LNCAP (cell line): ENCODE results near the gene CENPB.

ENCODE experiments used
- TF ChIP-seq, protein P1 (sequence below): fragments of 450-650 bp; IDR thresholded peaks from 2 replicates; pipeline ENCODE4 v1.5.1; 2017; ENCODE audit warnings: mild to moderate bottlenecking

CENPB gene

DNA sequence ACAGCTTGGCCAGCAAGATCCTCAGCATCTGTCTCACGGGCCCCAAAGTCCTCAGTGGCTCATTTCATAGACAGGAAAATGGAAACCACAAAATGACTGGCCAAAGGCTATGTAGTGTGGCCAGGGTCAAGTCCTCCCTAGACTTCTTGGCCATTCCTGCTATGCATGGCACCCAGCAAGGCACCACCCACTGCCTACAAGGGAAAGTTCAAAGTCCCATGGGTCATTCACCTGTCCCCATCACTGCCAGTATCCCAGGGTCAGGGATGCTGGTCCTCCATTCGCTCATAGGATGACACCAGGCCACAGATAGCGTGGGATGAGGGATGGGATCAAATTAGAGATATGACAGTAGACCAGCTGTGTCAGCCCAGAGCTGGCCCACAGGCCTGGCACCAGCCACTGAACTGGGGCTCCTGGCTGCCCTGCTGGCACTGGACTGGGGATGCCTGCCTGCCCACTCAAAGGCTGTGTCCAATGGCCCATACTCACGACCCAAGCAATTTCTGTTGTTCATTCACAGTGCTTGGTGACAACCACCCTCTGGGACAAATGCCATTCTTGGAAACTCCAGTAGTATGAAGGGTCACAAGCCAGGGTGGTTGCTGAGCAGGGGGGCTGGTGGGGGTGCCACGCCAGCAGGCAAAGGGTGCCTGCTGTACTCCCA lies 30.6 kb downstream of the CENPB start:
- TF ChIP-seq, protein P1, sequence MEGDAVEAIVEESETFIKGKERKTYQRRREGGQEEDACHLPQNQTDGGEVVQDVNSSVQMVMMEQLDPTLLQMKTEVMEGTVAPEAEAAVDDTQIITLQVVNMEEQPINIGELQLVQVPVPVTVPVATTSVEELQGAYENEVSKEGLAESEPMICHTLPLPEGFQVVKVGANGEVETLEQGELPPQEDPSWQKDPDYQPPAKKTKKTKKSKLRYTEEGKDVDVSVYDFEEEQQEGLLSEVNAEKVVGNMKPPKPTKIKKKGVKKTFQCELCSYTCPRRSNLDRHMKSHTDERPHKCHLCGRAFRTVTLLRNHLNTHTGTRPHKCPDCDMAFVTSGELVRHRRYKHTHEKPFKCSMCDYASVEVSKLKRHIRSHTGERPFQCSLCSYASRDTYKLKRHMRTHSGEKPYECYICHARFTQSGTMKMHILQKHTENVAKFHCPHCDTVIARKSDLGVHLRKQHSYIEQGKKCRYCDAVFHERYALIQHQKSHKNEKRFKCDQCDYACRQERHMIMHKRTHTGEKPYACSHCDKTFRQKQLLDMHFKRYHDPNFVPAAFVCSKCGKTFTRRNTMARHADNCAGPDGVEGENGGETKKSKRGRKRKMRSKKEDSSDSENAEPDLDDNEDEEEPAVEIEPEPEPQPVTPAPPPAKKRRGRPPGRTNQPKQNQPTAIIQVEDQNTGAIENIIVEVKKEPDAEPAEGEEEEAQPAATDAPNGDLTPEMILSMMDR, result no peak

GRCh38 chr20:3755269-3755668 lies 31.3 kb downstream of the CENPB start:
- TF ChIP-seq, protein P1, result no peak

DNA sequence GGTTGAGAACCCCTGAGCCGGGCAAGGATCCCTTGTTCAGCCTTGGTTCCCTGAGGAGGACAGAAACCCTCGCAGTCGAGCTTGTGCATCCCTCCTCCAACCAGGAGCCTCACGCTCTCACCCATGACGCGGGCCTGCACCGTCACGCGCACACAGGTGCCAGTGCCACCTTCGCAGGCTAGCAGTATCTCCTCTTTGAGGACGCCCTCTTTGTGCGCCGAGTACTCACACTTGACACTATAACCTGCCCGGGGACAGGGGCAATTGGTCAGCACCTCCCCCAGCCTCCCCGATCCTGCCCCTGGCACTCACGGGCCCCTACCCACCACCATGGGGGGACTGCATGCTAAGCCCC lies 32.3 kb downstream of the CENPB start:
- TF ChIP-seq, protein P1, result no peak

- TF ChIP-seq, protein P1, result no peak
These were observed 32.9 kb downstream of the CENPB start for GRCh38 chr20:3753501-3754275.

- TF ChIP-seq, protein P1, result peak; percentile 81
These were observed 33.4 kb downstream of the CENPB start for GRCh38 chr20:3753098-3753497.

GRCh38 chr20:3752386-3752759 lies 34.2 kb downstream of the CENPB start:
- TF ChIP-seq, protein P1, result no peak

GRCh38 chr20:3751675-3752385 lies 34.7 kb downstream of the CENPB start:
- TF ChIP-seq, protein P1, result no peak
